HCT116 (cell line): ENCODE data around the gene PPP2R2D. TPM values are rescaled to one million over a fixed set of nuclear protein-coding genes. Genes with fewer than 3 reads are reported as not detected.

ENCODE experiments used
- ATAC-seq: fragments of 200-7000 bp; cut with Tn5 transposase; 2 replicates; pipeline ENCODE4 v1.9.1; 2020; ENCODE audit warnings: mild to moderate bottlenecking, moderate library complexity
- BruUV-seq: library from RNA; stranded (reverse); fragments of 400-500 nt; replicated peaks from 2 replicates; lab custom pipeline; 2021; lab: Mats Ljungman, UMichigan
- CTCF ChIA-PET: fragments of 300-600 bp; sonication (Branson Sonifier 250); formaldehyde crosslinking; loops from one replicate; lab custom pipeline; 2021; ENCODE audit warnings: antibody characterized with exemption; lab: Charles Lee
- POLR2A ChIA-PET: fragments of 300-600, 350-600 bp; sonication (Branson Sonifier 250); formaldehyde crosslinking; loops from one replicate; lab custom pipeline; 2021; ENCODE audit warnings: antibody characterized with exemption; lab: Charles Lee
- RAD21 ChIA-PET, 2 experiments: fragments of 300-600 bp; sonication (Branson Sonifier 250); formaldehyde crosslinking; loops; one replicate each; lab custom pipeline; 2023; ENCODE audit warnings: low total read pairs in 2 of 2; ENCODE audit not compliant: uncharacterized antibody in 2 of 2, unreplicated experiment in 2 of 2, low non-redundant PET in 1 of 2; lab: Charles Lee
- DNase-seq: peaks from one replicate; pipeline ENCODE4 v3.0.0-alpha.2; 2010; ENCODE audit warnings: low read depth, low spot score
- H2AFZ ChIP-seq: fragments of 200-600 bp; shearing (Covaris generic), sonication (generic); 2 replicates; pipeline ENCODE4 v1.6.1; 2017; ENCODE audit warnings: low read depth, mixed run types, mixed read lengths, antibody characterized with exemption, low read length; ENCODE audit not compliant: poor library complexity, severe bottlenecking
- H3K27ac ChIP-seq: 2 replicates; pipeline ENCODE4 v1.5.1; 2012; ENCODE audit warnings: low read depth, low read length
- H3K27me3 ChIP-seq: fragments of 200-600 bp; sonication (generic); 2 replicates; pipeline ENCODE4 v1.6.1; 2016; ENCODE audit warnings: mixed run types, low read length, mixed read lengths; ENCODE audit not compliant: insufficient read depth
- H3K36me3 ChIP-seq, 2 experiments: fragments of 200-500 bp in 1 of 2; fragments of 200-600 bp in 1 of 2; sonication (Bioruptor generic) in 1 of 2; sonication (generic) in 1 of 2; 2 replicates each; pipeline versions ENCODE4 v1.5.1 to v1.6.1; 2014 to 2016; ENCODE audit warnings: low read length in 2 of 2, inconsistent platforms in 1 of 2, mixed read lengths in 1 of 2, mixed run types in 1 of 2; ENCODE audit not compliant: insufficient read depth in 2 of 2, control insufficient read depth in 1 of 2
- H3K4me1 ChIP-seq, 2 experiments: fragments of 200-600 bp in 1 of 2; sonication (generic) in 1 of 2; 2 replicates each; pipeline versions ENCODE4 v1.5.1 to v1.6.1; 2012 to 2017; ENCODE audit warnings: low read length in 2 of 2, inconsistent platforms in 1 of 2, mild to moderate bottlenecking in 1 of 2, mixed read lengths in 1 of 2, mixed run types in 1 of 2, moderate library complexity in 1 of 2; ENCODE audit not compliant: insufficient read depth in 2 of 2, control insufficient read depth in 1 of 2
- H3K4me2 ChIP-seq: fragments of 200-600 bp; sonication (generic); 2 replicates; pipeline ENCODE4 v1.6.1; 2017; ENCODE audit warnings: mixed run types, low read length, mixed read lengths
- H3K4me3 ChIP-seq, 2 experiments: fragments of 200-600 bp in 1 of 2; sonication (generic) in 1 of 2; replicated peaks in 1 of 2; 2 replicates each; pipeline ENCODE4 v1.5.1; 2011 to 2016; ENCODE audit warnings: low read length in 2 of 2, control low read depth in 1 of 2, low read depth in 1 of 2, mild to moderate bottlenecking in 1 of 2, mixed read lengths in 1 of 2, mixed run types in 1 of 2
- H3K79me2 ChIP-seq: fragments of 200-600 bp; sonication (generic); 2 replicates; pipeline ENCODE4 v1.6.1; 2017; ENCODE audit warnings: mild to moderate bottlenecking, mixed run types, low read length, moderate library complexity, mixed read lengths; ENCODE audit not compliant: insufficient read depth
- H3K9ac ChIP-seq: fragments of 200-600 bp; sonication (generic); 2 replicates; pipeline ENCODE4 v1.6.1; 2016; ENCODE audit warnings: low read length, mixed read lengths
- H3K9me2 ChIP-seq: fragments of 200-600 bp; sonication (generic), shearing (Covaris generic); 2 replicates; pipeline ENCODE4 v1.6.1; 2017; ENCODE audit warnings: mixed run types, mild to moderate bottlenecking, moderate library complexity; ENCODE audit not compliant: insufficient read depth
- H3K9me3 ChIP-seq, 2 experiments: fragments of 200-500 bp in 1 of 2; fragments of 200-600 bp in 1 of 2; sonication (Bioruptor generic) in 1 of 2; sonication (generic) in 1 of 2; 2 replicates each; pipeline ENCODE4 v1.6.1; 2014 to 2017; ENCODE audit warnings: low read length in 2 of 2, mixed read lengths in 2 of 2, inconsistent platforms in 1 of 2, low read depth in 1 of 2, mild to moderate bottlenecking in 1 of 2, mixed run types in 1 of 2, moderate library complexity in 1 of 2; ENCODE audit not compliant: control insufficient read depth in 1 of 2, insufficient read depth in 1 of 2
- H4K20me1 ChIP-seq: fragments of 200-600 bp; sonication (generic), shearing (Covaris generic); 2 replicates; pipeline ENCODE4 v1.6.1; 2017; ENCODE audit warnings: mixed run types, mild to moderate bottlenecking, moderate library complexity; ENCODE audit not compliant: insufficient read depth
- ATF3 ChIP-seq: IDR thresholded peaks from 2 replicates; pipeline ENCODE4 v1.6.1; 2012
- CEBPB ChIP-seq: IDR thresholded peaks from 2 replicates; pipeline ENCODE4 v1.6.1; 2012; ENCODE audit warnings: low read depth
- EGR1 ChIP-seq: IDR thresholded peaks from 2 replicates; pipeline ENCODE4 v1.6.1; 2012; ENCODE audit warnings: low read depth
- EZH2 ChIP-seq: fragments of 200-600 bp; sonication (generic); IDR thresholded peaks from 2 replicates; pipeline ENCODE4 v1.6.1; 2017; ENCODE audit warnings: antibody characterized with exemption, mixed run types
- EZH2phosphoT487 ChIP-seq: fragments of 200-600 bp; IDR thresholded peaks from 2 replicates; pipeline ENCODE4 v1.6.1; 2018; ENCODE audit warnings: antibody characterized with exemption, borderline replicate concordance
- FOSL1 ChIP-seq: IDR thresholded peaks from 2 replicates; pipeline ENCODE4 v1.6.1; 2012; ENCODE audit warnings: low read depth
- JUND ChIP-seq: IDR thresholded peaks from 2 replicates; pipeline ENCODE4 v1.6.1; 2012
- POLR2A ChIP-seq: IDR thresholded peaks from 2 replicates; pipeline ENCODE4 v1.7.0; 2011; ENCODE audit warnings: borderline replicate concordance; ENCODE audit not compliant: insufficient read depth, insufficient read length; ENCODE audit errors: extremely low read depth
- POLR2AphosphoS5 ChIP-seq: IDR thresholded peaks from 2 replicates; pipeline ENCODE4 v1.6.1; 2011; ENCODE audit warnings: mild to moderate bottlenecking, low read depth, low read length, moderate library complexity
- RAD21 ChIP-seq: IDR thresholded peaks from 2 replicates; pipeline ENCODE4 v1.6.1; 2012; ENCODE audit warnings: low read depth, mild to moderate bottlenecking
- REST ChIP-seq: IDR thresholded peaks from 2 replicates; pipeline ENCODE4 v1.6.1; 2012; ENCODE audit warnings: low read depth
- SIN3A ChIP-seq: IDR thresholded peaks from 2 replicates; pipeline ENCODE4 v1.6.1; 2012; ENCODE audit warnings: low read depth
- SRF ChIP-seq: IDR thresholded peaks from 2 replicates; pipeline ENCODE4 v1.6.1; 2012; ENCODE audit warnings: low read depth
- TCF7L2 ChIP-seq: IDR thresholded peaks from 2 replicates; pipeline ENCODE4 v1.7.0; 2011; ENCODE audit warnings: borderline replicate concordance, inconsistent platforms; ENCODE audit not compliant: insufficient read depth, insufficient read length; ENCODE audit errors: extremely low read depth
- ZFX ChIP-seq: fragments of 450-650 bp; IDR thresholded peaks from 2 replicates; pipeline ENCODE4 v1.6.1; 2017
- ZNF274 ChIP-seq: fragments of 200-500 bp; sonication (Bioruptor generic); IDR thresholded peaks from 2 replicates; pipeline ENCODE4 v1.6.1; 2014; ENCODE audit warnings: mild to moderate bottlenecking, low read depth, low read length, inconsistent platforms
- intact Hi-C: fragments of 100-400 bp; cut with micrococcal nuclease; formaldehyde crosslinking; loops from 2 replicates; pipeline ENCODE4 v1.10.0; 2022
- total RNA-seq: library from RNA; stranded (reverse); gene quantifications from one replicate; pipeline ENCODE4 v1.2.1, GENCODE V29; 2021; ENCODE audit not compliant: unreplicated experiment

Gene PPP2R2D
- total RNA-seq, 1 experiment from 2014 or later: 18.1 TPM

GRCh38 chr10:131910663-131911314 is 10.0 kb downstream of the PPP2R2D start:
- DNase-seq (no peak), ATAC-seq (no peak)
- H3K4me2 ChIP-seq: no peak overlapping the region
- TF ChIP-seq ZNF274: no peak
- TF ChIP-seq SIN3A: no peak
- no peak for TF ChIP-seq EZH2
- TF ChIP-seq RAD21: no peak
- TF ChIP-seq REST: no peak
- TF ChIP-seq SRF: no peak
- TF ChIP-seq EZH2phosphoT487: no peak
- no peak for TF ChIP-seq TCF7L2
- no peak for TF ChIP-seq JUND
- no peak for TF ChIP-seq CEBPB
- no peak for TF ChIP-seq POLR2A
- TF ChIP-seq ZFX: no peak
- no peak for TF ChIP-seq ATF3
- no peak for TF ChIP-seq EGR1
- no peak for TF ChIP-seq FOSL1
- TF ChIP-seq POLR2AphosphoS5: no peak
- no TSS peak for BruUV-seq
- H3K9ac ChIP-seq: no peak overlapping the region
- no peaks in the 10 kb centered on the region for H3K9me3 ChIP-seq
- no peak overlapping the region for H3K4me3 ChIP-seq
- no peak overlapping the region for H3K27ac ChIP-seq
- no peaks in the 10 kb centered on the region for H4K20me1 ChIP-seq
- H3K27me3 ChIP-seq: no peaks in the 10 kb centered on the region
- H3K4me1 ChIP-seq: peaks cover 0 to 14% of the 10 kb centered on the region in 2 experiments; a peak in 2 of 4 replicates
- ChIA-PET POLR2A (no interaction called here), CTCF (no interaction called here), RAD21 (no interaction called here)
- intact Hi-C loops: no loop called here
- no peak overlapping the region for H2AFZ ChIP-seq
- 0 out of 4 replicates have a peak, but pooled peaks cover 0 to 4% of the 10 kb centered on the region in 2 experiments for H3K36me3 ChIP-seq
- H3K9me2 ChIP-seq: no peaks in the 10 kb centered on the region
- H3K79me2 ChIP-seq: peaks cover 96% of the 10 kb centered on the region
